Suppressor macrophage (primary cell): ENCODE results near the gene SNX13.

Experiments used
- DNase-seq, 4 experiments: peaks; one replicate each; pipeline ENCODE4 v3.0.0-alpha.2; 2020 to 2022
- total RNA-seq, 17 experiments: gene quantifications; one replicate each; lab custom pipeline; 2026; ENCODE audit warnings: mixed read lengths in 6 of 17, inconsistent platforms in 3 of 17; lab: John Stamatoyannopoulos, UW

Gene SNX13
- 32.5 to 179 (median 94.3) reads per million in 17 experiments for total RNA-seq

GRCh38 chr7:17940302-17940883 lies at the start of gene SNX13:
Gene SNX13 (minus strand): TSS chr7:17940494. CDS start chr7:17940295, 199 bp downstream.
- DNase-seq = peak; percentile 94 to 98 (median 96)

- peak; percentile 25 to 55 (median 43) for DNase-seq
Measured at GRCh38 chr7:17989546-17989945, 49.3 kb upstream of the SNX13 start.

GRCh38 chr7:17988858-17989257 lies 48.6 kb upstream of the SNX13 start:
- DNase-seq = no peak

GRCh38 chr7:17988141-17988540 lies 47.8 kb upstream of the SNX13 start:
- DNase-seq = no peak

GRCh38 chr7:17986851-17987250 lies 46.6 kb upstream of the SNX13 start:
- no peak for DNase-seq

GRCh38 chr7:17985473-17986239 lies 45.4 kb upstream of the SNX13 start:
- DNase-seq = no peak

- DNase-seq = peak in 2 of 4 experiments; percentile 5 to 21
Measured at GRCh38 chr7:17984288-17984687, 44.0 kb upstream of the SNX13 start.

- peak; percentile 4 to 78 (median 46) for DNase-seq
Measured at GRCh38 chr7:17983221-17984062, 43.1 kb upstream of the SNX13 start.

- DNase-seq = no peak
Measured at GRCh38 chr7:17976952-17977351, 36.7 kb upstream of the SNX13 start.

GRCh38 chr7:17971411-17971810 lies 31.1 kb upstream of the SNX13 start:
- peak in 1 of 4 experiments; percentile 16 for DNase-seq

- no peak for DNase-seq
Measured at GRCh38 chr7:17968791-17969715, 28.8 kb upstream of the SNX13 start.

- no peak for DNase-seq
Measured at GRCh38 chr7:17966706-17967105, 26.4 kb upstream of the SNX13 start.

- DNase-seq = no peak
Measured at GRCh38 chr7:17965603-17966002, 25.3 kb upstream of the SNX13 start.

GRCh38 chr7:17963281-17963680 lies 23.0 kb upstream of the SNX13 start:
- peak; percentile 24 to 66 (median 56) for DNase-seq

GRCh38 chr7:17962652-17963051 lies 22.4 kb upstream of the SNX13 start:
- DNase-seq = no peak

- DNase-seq = no peak
Measured at GRCh38 chr7:17957871-17958270, 17.6 kb upstream of the SNX13 start.

- DNase-seq = no peak
Measured at GRCh38 chr7:17952387-17952786, 12.1 kb upstream of the SNX13 start.

GRCh38 chr7:17951742-17952254 lies 11.5 kb upstream of the SNX13 start:
- no peak for DNase-seq

GRCh38 chr7:17948526-17949238 lies 8.4 kb upstream of the SNX13 start:
- peak in 2 of 4 experiments; percentile 17 to 30 for DNase-seq

GRCh38 chr7:17947620-17948019 lies 7.3 kb upstream of the SNX13 start:
- peak; percentile 38 to 70 (median 52) for DNase-seq

GRCh38 chr7:17946591-17946990 lies 6.3 kb upstream of the SNX13 start:
- peak in 2 of 4 experiments; percentile 57 to 72 for DNase-seq
